ENCODE data around the gene RYR2. TPM values are rescaled to one million over a fixed set of nuclear protein-coding genes. Genes with fewer than 3 reads are reported as not detected.

Gene RYR2
- total RNA-seq, 2 donors from 2014 or later, result 59.0 to 75.9 TPM

DNA sequence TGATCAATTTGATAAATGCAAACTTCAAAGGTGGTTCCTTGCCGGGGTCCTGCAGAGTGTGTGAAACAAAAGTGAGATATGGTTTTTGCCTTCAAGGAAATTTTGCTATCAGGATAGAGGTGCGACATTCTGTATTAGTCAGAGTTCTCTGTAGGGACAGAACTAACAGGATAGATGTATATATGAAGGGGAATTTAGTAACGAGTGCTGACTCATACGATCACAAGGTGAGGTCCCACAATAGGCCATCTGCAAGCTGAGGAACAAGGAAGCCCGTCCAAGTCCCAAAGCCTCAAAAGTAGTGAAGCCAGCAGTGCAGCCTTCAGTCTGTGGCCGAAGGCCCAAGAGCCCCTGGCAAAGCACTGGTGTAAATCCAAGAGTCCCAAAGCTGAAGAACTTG lies 157.0 kb downstream of the RYR2 start:
- TF ChIP-seq, protein P1, sequence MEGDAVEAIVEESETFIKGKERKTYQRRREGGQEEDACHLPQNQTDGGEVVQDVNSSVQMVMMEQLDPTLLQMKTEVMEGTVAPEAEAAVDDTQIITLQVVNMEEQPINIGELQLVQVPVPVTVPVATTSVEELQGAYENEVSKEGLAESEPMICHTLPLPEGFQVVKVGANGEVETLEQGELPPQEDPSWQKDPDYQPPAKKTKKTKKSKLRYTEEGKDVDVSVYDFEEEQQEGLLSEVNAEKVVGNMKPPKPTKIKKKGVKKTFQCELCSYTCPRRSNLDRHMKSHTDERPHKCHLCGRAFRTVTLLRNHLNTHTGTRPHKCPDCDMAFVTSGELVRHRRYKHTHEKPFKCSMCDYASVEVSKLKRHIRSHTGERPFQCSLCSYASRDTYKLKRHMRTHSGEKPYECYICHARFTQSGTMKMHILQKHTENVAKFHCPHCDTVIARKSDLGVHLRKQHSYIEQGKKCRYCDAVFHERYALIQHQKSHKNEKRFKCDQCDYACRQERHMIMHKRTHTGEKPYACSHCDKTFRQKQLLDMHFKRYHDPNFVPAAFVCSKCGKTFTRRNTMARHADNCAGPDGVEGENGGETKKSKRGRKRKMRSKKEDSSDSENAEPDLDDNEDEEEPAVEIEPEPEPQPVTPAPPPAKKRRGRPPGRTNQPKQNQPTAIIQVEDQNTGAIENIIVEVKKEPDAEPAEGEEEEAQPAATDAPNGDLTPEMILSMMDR (IDR thresholded peaks at IDR 0.05), result no peak
- DNase-seq (ENCODE audit: low spot score) (no peak), ATAC-seq (ENCODE audit: insufficient number of reproducible peaks, low FRiP score, low read depth) (no peak)
- Histone ChIP-seq H3K27me3 (replicated peaks; ENCODE audit: insufficient read depth) (no peaks in the 10 kb centered on the region), H3K27ac (no peak overlapping the region), H3K9me3 (no peaks in the 10 kb centered on the region), H3K4me3 (no peak overlapping the region), H3K36me3 (no peaks in the 10 kb centered on the region), H3K4me1 (ENCODE audit: control insufficient read depth in 1 of 2, low read depth in 2 of 2) (peaks cover 3 to 28% of the 10 kb centered on the region in 2 donors)

DNA sequence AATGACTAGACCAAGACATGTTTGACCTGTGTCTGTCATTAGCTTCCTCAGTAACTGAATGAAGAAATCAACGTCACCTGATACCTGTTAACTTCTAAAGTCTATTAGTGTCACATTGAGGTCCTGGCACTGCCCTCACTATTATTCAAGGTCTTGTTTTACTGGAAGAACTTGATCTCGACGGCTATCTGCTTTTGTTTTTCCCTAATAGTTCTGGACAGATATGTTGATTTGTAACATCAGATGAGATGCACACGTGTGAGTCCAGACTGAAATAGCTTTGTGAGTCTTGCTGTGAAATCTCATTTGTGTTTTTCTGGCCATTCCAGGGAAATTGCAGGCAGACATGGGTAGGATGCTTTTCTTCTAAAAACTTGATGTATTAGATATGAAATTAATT lies 159.2 kb downstream of the RYR2 start:
- no peak overlapping the region for H3K27ac ChIP-seq
- H3K9me3 ChIP-seq, result no peaks in the 10 kb centered on the region
- ATAC-seq (ENCODE audit: insufficient number of reproducible peaks, low FRiP score, low read depth) (no peak), DNase-seq (ENCODE audit: low spot score) (no peak)
- no peaks in the 10 kb centered on the region for H3K36me3 ChIP-seq
- no peak overlapping the region for H3K4me3 ChIP-seq
- no peaks in the 10 kb centered on the region for H3K27me3 ChIP-seq (replicated peaks; ENCODE audit: insufficient read depth)
- peaks cover 3 to 14% of the 10 kb centered on the region in 2 donors for H3K4me1 ChIP-seq (ENCODE audit: control insufficient read depth in 1 of 2, low read depth in 2 of 2)
- TF ChIP-seq, protein P1 (IDR thresholded peaks at IDR 0.05), result no peak

DNA sequence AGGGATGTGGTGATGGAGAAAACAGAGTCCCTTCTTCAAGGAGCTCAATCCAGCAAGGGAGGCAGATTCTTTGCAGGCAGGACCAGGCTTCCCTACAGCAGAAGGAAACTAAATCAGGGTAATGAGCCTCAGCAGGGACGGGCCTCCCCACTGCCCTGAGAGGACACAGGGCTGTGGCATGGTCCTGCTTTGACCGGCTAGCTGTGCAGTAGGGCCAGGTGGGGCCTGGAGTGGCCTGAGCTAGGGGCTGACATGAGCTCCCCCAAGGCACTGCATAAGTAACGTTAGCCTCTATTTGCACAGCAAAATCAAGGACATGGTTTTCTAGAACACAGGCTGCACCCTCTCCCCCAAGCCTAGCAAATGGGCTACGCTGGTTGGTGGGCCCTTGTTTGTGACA lies 162.9 kb downstream of the RYR2 start:
- Histone ChIP-seq H3K27me3 (replicated peaks; ENCODE audit: insufficient read depth) (no peaks in the 10 kb centered on the region), H3K4me1 (ENCODE audit: control insufficient read depth in 1 of 2, low read depth in 2 of 2) (no peaks in the 10 kb centered on the region), H3K4me3 (no peak overlapping the region), H3K27ac (no peak overlapping the region), H3K9me3 (no peaks in the 10 kb centered on the region), H3K36me3 (no peaks in the 10 kb centered on the region)
- DNase-seq (ENCODE audit: low spot score) (no peak), ATAC-seq (ENCODE audit: insufficient number of reproducible peaks, low FRiP score, low read depth) (no peak)
- TF ChIP-seq, protein P1 (IDR thresholded peaks at IDR 0.05), result no peak

DNA sequence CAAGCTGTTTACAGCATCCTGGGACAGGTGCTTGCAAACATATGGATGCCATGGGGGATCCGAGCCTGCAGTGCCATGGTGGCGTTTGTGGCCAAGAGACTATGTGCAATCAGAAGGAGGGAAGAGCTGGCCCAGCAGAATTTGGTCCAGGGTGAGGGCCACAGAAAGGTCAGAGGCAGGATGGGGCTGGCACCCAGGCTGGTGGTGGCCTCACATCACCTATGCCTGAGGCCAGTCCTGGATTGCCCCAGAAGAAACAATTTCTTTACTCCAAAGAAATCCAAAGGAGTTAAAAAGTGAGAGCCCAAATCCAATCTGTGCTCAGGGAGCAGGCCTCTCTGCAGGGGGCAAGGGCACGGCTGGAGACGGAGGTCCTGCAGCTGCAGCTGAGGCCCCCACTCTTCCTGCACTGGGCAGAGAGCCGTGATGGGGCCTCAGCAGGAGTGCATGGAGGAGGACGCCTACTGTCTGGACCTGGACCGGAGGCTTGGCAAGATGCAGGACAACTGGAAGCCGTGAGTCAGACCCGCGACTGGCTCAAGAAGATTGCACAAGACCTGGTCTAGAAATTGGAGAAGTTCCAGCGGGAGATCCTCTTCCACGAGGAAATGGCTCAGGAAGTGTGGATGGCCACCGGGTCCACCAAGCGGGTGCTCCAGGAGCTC lies 163.5 kb downstream of the RYR2 start:
- TF ChIP-seq, protein P1 (IDR thresholded peaks at IDR 0.05), result no peak
- no peak overlapping the region for H3K27ac ChIP-seq
- no peaks in the 10 kb centered on the region for H3K27me3 ChIP-seq (replicated peaks; ENCODE audit: insufficient read depth)
- no peaks in the 10 kb centered on the region for H3K4me1 ChIP-seq (ENCODE audit: control insufficient read depth in 1 of 2, low read depth in 2 of 2)
- no peak overlapping the region for H3K4me3 ChIP-seq
- H3K9me3 ChIP-seq, result no peaks in the 10 kb centered on the region
- ATAC-seq (ENCODE audit: insufficient number of reproducible peaks, low FRiP score, low read depth) (no peak), DNase-seq (ENCODE audit: low spot score) (no peak)
- H3K36me3 ChIP-seq, result no peaks in the 10 kb centered on the region

DNA sequence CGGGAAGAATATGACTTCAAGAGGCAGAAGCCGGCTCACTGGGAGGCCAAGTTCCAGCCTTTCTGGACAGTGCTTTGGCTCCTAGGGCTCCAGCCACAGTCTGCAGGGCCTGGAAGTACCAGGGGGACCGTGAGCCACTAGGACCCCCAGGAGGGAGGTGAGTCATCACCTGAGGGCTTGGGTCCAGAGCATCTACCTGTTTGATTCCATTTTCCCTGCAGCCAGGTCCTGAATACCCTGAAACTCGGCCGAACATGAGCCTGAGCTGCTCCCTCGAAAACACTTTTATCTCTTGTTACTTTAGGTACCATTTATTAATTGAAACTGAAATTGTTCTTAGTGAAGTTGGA lies 164.1 kb downstream of the RYR2 start:
- no peak for ATAC-seq (ENCODE audit: insufficient number of reproducible peaks, low FRiP score, low read depth)
- Histone ChIP-seq H3K27me3 (replicated peaks; ENCODE audit: insufficient read depth) (no peaks in the 10 kb centered on the region), H3K36me3 (no peaks in the 10 kb centered on the region), H3K4me3 (no peak overlapping the region), H3K9me3 (no peaks in the 10 kb centered on the region), H3K27ac (no peak overlapping the region), H3K4me1 (ENCODE audit: control insufficient read depth in 1 of 2, low read depth in 2 of 2) (no peaks in the 10 kb centered on the region)
- no peak for DNase-seq (ENCODE audit: low spot score)
- TF ChIP-seq, protein P1 (IDR thresholded peaks at IDR 0.05), result no peak
